GM19238 (cell line): ENCODE measurements around the gene BEX3.

ENCODE experiments used
- DNase-seq: peaks from one replicate; pipeline ENCODE4 v3.0.0; 2011; ENCODE audit warnings: low spot score; ENCODE audit not compliant: insufficient read length

The BEX3 gene

DNA sequence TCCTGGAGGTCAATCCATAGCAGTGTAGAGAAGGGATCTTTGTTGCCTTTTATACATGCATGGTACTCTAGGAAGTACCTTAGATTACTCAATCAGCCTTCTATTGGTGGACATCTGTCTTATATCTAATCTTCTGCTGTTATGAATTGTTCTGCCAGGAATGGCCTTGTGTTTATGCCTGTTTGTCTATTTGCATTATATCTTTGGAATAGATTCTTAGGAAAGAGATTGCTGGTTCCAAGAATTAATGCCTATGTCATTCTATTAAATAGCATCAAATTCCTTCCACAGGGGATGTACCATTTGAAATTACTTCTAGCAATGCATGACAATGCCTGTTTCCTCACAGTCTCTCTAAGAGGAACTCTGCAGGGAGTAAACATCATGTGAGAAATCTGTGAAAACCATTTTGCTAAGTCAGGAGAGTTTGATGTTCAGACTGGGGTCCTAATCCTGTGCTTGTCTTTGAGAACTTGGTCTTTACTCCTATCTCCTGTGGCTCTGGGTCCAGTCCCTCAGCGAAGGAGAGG is 42.5 kb downstream of the BEX3 start:
- DNase-seq = no peak

GRCh38 chrX:103423955-103424638 is 47.8 kb downstream of the BEX3 start:
- DNase-seq = no peak
